GM13977 (cell line): ENCODE results near the gene NRIP3.
"Not testable (repeated sequence)": the region's sequence is repeated elsewhere in the genome, so short reads cannot be mapped to it uniquely, and the experiment has no call there.

Experiments
- DNase-seq: peaks from one replicate; pipeline ENCODE4 v3.0.0; 2012; ENCODE audit warnings: low spot score
- in situ Hi-C: fragments of 300-500 bp; cut with MboI; formaldehyde crosslinking; loops from one replicate; pipeline ENCODE4 v1.12.0; 2022; ENCODE audit warnings: low sequenced_read_pairs, low pct_unique_long_range_greater_than_20kb, mixed read lengths, inconsistent platforms; ENCODE audit not compliant: unreplicated experiment
- TF ChIP-seq, protein P1 (sequence below): IDR thresholded peaks from 2 replicates; pipeline ENCODE4 v1.5.1; 2012; ENCODE audit warnings: mild to moderate bottlenecking, control low read depth; ENCODE audit not compliant: insufficient read depth; ENCODE audit errors: extremely low read depth, missing control alignments

The NRIP3 gene

DNA sequence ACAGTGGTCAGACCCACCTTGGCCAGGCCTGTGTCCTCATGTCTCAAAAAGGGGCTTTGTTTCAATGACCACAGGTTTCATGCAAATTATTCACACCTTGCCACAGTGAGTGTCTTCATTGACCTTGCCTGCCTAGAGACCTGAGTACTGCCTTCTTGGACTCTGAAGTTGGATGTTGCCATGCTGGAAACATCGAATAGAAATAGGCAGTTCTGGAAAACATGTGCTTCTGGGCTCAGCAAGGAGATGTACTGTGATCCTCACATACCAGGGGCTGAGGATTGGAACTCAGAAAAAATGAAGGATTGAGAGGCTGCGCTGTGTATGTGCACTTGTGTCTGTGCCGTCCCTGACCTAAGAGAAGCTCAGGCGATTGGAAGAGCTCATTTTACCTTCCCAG lies 9.6 kb upstream of the NRIP3 start:
- DNase-seq, result no peak
- TF ChIP-seq, protein P1, sequence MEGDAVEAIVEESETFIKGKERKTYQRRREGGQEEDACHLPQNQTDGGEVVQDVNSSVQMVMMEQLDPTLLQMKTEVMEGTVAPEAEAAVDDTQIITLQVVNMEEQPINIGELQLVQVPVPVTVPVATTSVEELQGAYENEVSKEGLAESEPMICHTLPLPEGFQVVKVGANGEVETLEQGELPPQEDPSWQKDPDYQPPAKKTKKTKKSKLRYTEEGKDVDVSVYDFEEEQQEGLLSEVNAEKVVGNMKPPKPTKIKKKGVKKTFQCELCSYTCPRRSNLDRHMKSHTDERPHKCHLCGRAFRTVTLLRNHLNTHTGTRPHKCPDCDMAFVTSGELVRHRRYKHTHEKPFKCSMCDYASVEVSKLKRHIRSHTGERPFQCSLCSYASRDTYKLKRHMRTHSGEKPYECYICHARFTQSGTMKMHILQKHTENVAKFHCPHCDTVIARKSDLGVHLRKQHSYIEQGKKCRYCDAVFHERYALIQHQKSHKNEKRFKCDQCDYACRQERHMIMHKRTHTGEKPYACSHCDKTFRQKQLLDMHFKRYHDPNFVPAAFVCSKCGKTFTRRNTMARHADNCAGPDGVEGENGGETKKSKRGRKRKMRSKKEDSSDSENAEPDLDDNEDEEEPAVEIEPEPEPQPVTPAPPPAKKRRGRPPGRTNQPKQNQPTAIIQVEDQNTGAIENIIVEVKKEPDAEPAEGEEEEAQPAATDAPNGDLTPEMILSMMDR, result no peak
- in situ Hi-C loops, result loop anchor here (10.0 kb wide), 1 partner anchor 121 kb away; no protein-coding TSS in a partner anchor

DNA sequence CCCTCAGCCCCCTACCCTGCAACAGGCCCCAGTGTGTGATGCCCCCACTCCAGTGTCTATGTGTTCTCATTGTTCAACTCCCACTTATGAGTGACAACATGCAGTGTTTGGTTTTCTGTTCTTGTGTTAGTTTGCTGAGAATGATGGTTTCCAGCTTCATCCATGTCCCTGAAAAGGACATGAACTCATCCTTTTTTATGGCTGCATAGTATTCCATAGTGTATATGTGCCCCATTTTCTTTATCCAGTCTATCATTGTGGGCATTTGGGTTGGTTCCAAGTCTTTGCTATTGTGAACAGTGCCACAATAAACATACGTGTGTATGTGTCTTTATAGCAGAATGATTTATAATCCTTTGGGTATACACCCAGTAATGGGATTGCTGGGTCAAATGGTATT lies 5.7 kb upstream of the NRIP3 start:
- in situ Hi-C loops, DNase-seq: not testable (repeated sequence)

DNA sequence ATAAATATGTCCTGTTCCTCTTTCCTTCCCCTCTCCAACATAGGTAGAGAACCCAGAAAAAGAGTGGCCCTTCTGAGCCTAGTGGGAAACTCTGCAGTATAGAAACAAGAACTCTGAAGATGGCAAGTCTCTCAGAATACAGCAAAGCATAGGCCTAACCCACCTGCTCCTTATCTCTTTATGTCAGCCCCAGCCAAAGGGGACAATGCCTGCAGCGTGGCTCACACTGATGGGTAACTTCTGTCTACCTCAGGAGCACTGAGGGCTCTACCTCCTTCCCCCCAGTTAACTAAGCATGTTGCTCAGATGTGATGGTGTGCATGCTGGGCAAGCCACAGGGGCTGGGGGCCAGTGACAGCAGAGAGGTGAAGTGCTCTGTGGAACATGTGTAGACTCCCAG lies 4.9 kb upstream of the NRIP3 start:
- in situ Hi-C loops, result no loop called here
- no peak for DNase-seq
- TF ChIP-seq, protein P1, result no peak

DNA sequence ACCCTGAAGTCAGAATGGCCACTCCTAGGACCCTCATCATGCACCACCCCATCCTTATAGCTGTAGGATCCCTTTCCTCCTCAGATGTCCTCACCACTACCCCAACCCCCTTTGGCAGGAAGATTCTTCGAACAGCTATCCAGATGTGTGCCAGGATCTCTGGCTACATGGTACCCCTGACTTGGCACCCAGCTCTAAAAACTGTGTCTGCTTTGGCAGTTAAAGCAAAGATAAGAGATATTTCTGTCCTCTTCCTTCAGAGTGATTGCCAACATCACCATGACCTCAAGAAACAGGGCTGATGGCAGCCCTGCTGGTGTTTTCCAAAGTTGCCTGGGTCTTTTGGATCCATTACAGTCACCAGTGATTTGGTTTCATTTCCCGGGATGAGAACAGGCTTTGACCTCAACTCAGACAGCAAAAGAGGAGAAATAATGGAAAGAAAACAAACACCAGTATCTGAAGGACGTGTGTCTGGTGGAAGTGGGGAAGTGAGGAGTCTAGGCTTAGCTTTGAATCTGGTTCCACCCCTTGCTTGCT lies 4.3 kb upstream of the NRIP3 start:
- TF ChIP-seq, protein P1, result no peak
- no peak for DNase-seq
- in situ Hi-C loops, result no loop called here

DNA sequence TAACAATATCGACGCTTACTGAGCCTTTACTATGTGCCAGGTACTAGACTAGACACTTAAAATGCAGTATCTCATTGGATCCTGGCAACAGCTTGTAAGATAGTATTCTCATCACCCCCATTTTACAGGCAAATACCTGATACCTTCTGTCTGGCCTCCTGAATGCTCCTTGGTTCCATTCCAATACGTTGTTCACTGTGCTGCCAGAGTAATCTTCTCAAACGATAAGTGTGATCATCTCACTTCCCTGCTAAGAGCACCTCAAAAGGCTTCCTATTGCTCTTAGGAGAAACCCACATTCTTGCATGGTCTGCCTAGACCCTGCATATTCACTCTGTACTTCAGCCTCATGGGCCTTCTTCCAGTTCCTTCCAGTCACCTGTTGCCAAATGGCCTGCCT lies 1.3 kb upstream of the NRIP3 start:
- in situ Hi-C loops, result no loop called here
- TF ChIP-seq, protein P1, result no peak
- DNase-seq, result peak; percentile 29

DNA sequence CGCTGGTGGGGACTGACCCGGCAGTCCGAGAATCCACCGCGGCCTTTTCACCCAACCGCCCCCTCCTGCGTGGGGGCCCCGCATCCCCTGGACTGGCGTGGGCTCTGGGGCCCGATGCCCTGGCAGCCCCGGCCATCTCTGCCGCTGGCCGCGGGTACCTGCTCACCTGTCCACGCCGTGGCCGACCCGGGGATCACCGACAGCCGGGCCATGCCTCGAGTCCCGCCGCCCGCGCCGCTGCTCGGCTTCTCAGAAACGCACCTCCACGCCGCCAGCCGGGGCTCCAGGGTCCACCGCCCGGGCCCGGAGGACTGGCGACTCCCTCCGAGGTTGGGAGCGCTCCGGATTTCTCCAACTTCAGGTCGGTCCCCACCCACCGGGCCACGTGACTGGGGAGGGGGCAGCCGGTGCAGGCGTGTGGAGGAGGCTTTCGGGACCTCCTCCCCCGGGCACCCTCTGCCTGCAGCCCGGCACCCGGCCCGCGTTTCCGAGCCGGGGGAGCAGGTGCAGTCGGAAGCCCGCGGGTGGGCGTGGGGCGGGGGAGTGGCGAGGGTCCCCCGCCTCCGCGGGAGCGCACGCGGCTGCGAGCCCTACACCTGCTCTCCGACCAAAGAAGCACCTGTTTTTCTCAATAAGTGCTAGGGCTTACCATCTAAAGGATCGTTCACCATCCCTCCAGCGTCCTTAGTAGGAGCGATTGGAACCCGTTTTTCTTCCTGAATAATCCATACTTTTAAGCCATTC lies 554 bp upstream of the NRIP3 start:
- DNase-seq, result no peak

More for the DNA sequence above, 554 bp upstream of the NRIP3 start:
- in situ Hi-C loops, result no loop called here
- TF ChIP-seq, protein P1, result no peak
